IPS DF 6.9 (cell line): ENCODE results near the gene SLC30A10.
"Not testable (repeated sequence)": the region's sequence is repeated elsewhere in the genome, so short reads cannot be mapped to it uniquely, and the experiment has no call there.

Experiments
- DNase-seq: peaks from one replicate; pipeline ENCODE4 v3.0.0-alpha.2; 2013; ENCODE audit warnings: low read depth, low spot score
- H3K27ac ChIP-seq: one replicate; pipeline ENCODE4 v1.5.1; 2013; ENCODE audit warnings: low read length, control low read depth
- H3K27me3 ChIP-seq: 2 replicates; pipeline ENCODE4 v1.6.1; 2013; ENCODE audit warnings: mild to moderate bottlenecking, low read length; ENCODE audit not compliant: control insufficient read depth, insufficient read depth
- H3K36me3 ChIP-seq: 2 replicates; pipeline ENCODE4 v1.6.1; 2013; ENCODE audit warnings: low read length; ENCODE audit not compliant: control insufficient read depth, insufficient read depth
- H3K4me1 ChIP-seq: 2 replicates; pipeline ENCODE4 v1.6.1; 2013; ENCODE audit warnings: low read length; ENCODE audit not compliant: control insufficient read depth, insufficient read depth
- H3K4me3 ChIP-seq: 2 replicates; pipeline ENCODE4 v1.5.1; 2013; ENCODE audit warnings: mild to moderate bottlenecking, low read length
- H3K9me3 ChIP-seq: 2 replicates; pipeline ENCODE4 v1.6.1; 2013; ENCODE audit warnings: low read length, inconsistent platforms; ENCODE audit not compliant: control insufficient read depth, insufficient read depth
- WGBS: extraction: QIAGEN DNeasy Blood & Tissue Kit; methylation state at CpG from one replicate; pipeline ENCODE4 v1.1.7; 2013; ENCODE audit warnings: mixed read lengths, missing lambda C conversion rate; ENCODE audit not compliant: insufficient read length, insufficient coverage; 5-methylcytosine and 5-hydroxymethylcytosine counted together

SLC30A10 gene

GRCh38 chr1:219875860-219876259, 52.5 kb downstream of the SLC30A10 start:
- Histone ChIP-seq H3K27me3 (no peaks in the 10 kb centered on the region), H3K4me3 (no peak overlapping the region), H3K4me1 (no peaks in the 10 kb centered on the region), H3K9me3 (no peaks in the 10 kb centered on the region), H3K36me3 (no peaks in the 10 kb centered on the region), H3K27ac (no peak overlapping the region)
- DNase-seq = no peak
- no CpG with 5 or more reads among the region's 3 CpGs for WGBS

GRCh38 chr1:219872538-219872937, 55.8 kb downstream of the SLC30A10 start:
- H3K4me3 ChIP-seq, DNase-seq, H3K27ac ChIP-seq, H3K27me3 ChIP-seq, H3K9me3 ChIP-seq, H3K36me3 ChIP-seq, H3K4me1 ChIP-seq: not testable (repeated sequence)
- WGBS = no CpG with 5 or more reads among the region's 1 CpG

- Histone ChIP-seq H3K9me3 (no peaks in the 10 kb centered on the region), H3K27ac (no peak overlapping the region), H3K4me3 (no peak overlapping the region), H3K4me1 (no peaks in the 10 kb centered on the region), H3K36me3 (no peaks in the 10 kb centered on the region), H3K27me3 (no peaks in the 10 kb centered on the region)
- no CpG with 5 or more reads among the region's 3 CpGs for WGBS
- no peak for DNase-seq
Observed at GRCh38 chr1:219871427-219872057, 56.8 kb downstream of the SLC30A10 start.

- H3K4me1 ChIP-seq, H3K27me3 ChIP-seq, H3K27ac ChIP-seq, DNase-seq, H3K9me3 ChIP-seq, H3K4me3 ChIP-seq, H3K36me3 ChIP-seq: not testable (repeated sequence)
- WGBS = no CpG with 5 or more reads among the region's 3 CpGs
Observed at GRCh38 chr1:219868615-219869014, 59.7 kb downstream of the SLC30A10 start.
